IMR-90 (cell line): ENCODE results near the gene CPSF4. TPM values are rescaled to one million over a fixed set of nuclear protein-coding genes. Genes with fewer than 3 reads are reported as not detected.

Experiments used
- ATAC-seq: fragments of 200-7000 bp; cut with Tn5 transposase; 2 replicates; pipeline ENCODE4 v1.9.1; 2020; ENCODE audit warnings: low read depth, mild to moderate bottlenecking, moderate library complexity
- Bru-seq: library from RNA; stranded (reverse); fragments of 400-500 nt; gene quantifications from one replicate; lab custom pipeline; 2021; lab: Mats Ljungman, UMichigan
- BruChase-seq, 2 experiments: library from RNA; stranded (reverse); fragments of 400-500 nt; gene quantifications; one replicate each; lab custom pipeline; 2021; lab: Mats Ljungman, UMichigan
- BruUV-seq: library from RNA; stranded (reverse); fragments of 400-500 nt; replicated peaks from 2 replicates; lab custom pipeline; 2021; lab: Mats Ljungman, UMichigan
- CTCF ChIA-PET: fragments of 300-600 bp; formaldehyde crosslinking; extraction: SDS; loops from one replicate; lab custom pipeline; 2021; ENCODE audit warnings: antibody characterized with exemption; lab: Yijun Ruan, JAX
- POLR2A ChIA-PET: fragments of 300-600 bp; sonication (Branson Sonifier 250); formaldehyde crosslinking; loops from one replicate; lab custom pipeline; 2022; ENCODE audit warnings: antibody characterized with exemption; ENCODE audit not compliant: unreplicated experiment; lab: Charles Lee
- DNase-seq: peaks from one replicate; pipeline ENCODE4 v3.0.0; 2013
- H2AFZ ChIP-seq: replicated peaks from 2 replicates; pipeline ENCODE3; 2013; ENCODE audit warnings: low read length, mild to moderate bottlenecking; ENCODE audit not compliant: poor library complexity
- H2AK5ac ChIP-seq: 2 replicates; pipeline ENCODE4 v1.6.1; 2013; ENCODE audit warnings: low read depth, low read length, inconsistent platforms
- H2AK9ac ChIP-seq: replicated peaks from 2 replicates; pipeline ENCODE3; 2013; ENCODE audit warnings: mild to moderate bottlenecking, low read depth, low read length, moderate library complexity; ENCODE audit not compliant: poor library complexity
- H2BK120ac ChIP-seq: 2 replicates; pipeline ENCODE4 v1.6.1; 2013; ENCODE audit warnings: low read depth, low read length, inconsistent platforms
- H2BK15ac ChIP-seq: 3 replicates; pipeline ENCODE4 v1.6.1; 2013; ENCODE audit warnings: low read depth, low read length, inconsistent platforms
- H2BK20ac ChIP-seq: 2 replicates; pipeline ENCODE4 v1.6.1; 2013; ENCODE audit warnings: low read depth, mild to moderate bottlenecking, inconsistent platforms, low read length, moderate library complexity
- H2BK5ac ChIP-seq: 2 replicates; pipeline ENCODE4 v1.6.1; 2013; ENCODE audit warnings: mild to moderate bottlenecking, low read depth, low read length, inconsistent platforms; ENCODE audit not compliant: poor library complexity, severe bottlenecking
- H3K14ac ChIP-seq: replicated peaks from 2 replicates; pipeline ENCODE4 v1.6.1; 2013; ENCODE audit warnings: low read depth, low read length, inconsistent platforms
- H3K18ac ChIP-seq: 2 replicates; pipeline ENCODE4 v1.6.1; 2013; ENCODE audit warnings: low read depth, low read length, control low read depth
- H3K23ac ChIP-seq: 2 replicates; pipeline ENCODE4 v1.6.1; 2013; ENCODE audit warnings: low read depth, low read length, inconsistent platforms
- H3K27ac ChIP-seq: 2 replicates; pipeline ENCODE4 v1.5.1; 2013; ENCODE audit warnings: mild to moderate bottlenecking, control low read depth, low read length; ENCODE audit not compliant: insufficient read depth
- H3K27me3 ChIP-seq: 2 replicates; pipeline ENCODE4 v1.6.1; 2013; ENCODE audit warnings: low read length; ENCODE audit not compliant: control insufficient read depth, insufficient read depth
- H3K36me3 ChIP-seq: 2 replicates; pipeline ENCODE4 v1.6.1; 2013; ENCODE audit warnings: low read length, mixed read lengths; ENCODE audit not compliant: control insufficient read depth, insufficient read depth
- H3K4ac ChIP-seq: 2 replicates; pipeline ENCODE4 v1.6.1; 2013; ENCODE audit warnings: low read depth, low read length, inconsistent platforms
- H3K4me1 ChIP-seq: 2 replicates; pipeline ENCODE4 v1.6.1; 2013; ENCODE audit warnings: low read length, mixed read lengths; ENCODE audit not compliant: control insufficient read depth, insufficient read depth
- H3K4me2 ChIP-seq: 2 replicates; pipeline ENCODE4 v1.6.1; 2013; ENCODE audit warnings: low read depth, mild to moderate bottlenecking, control low read depth, low read length, moderate library complexity
- H3K4me3 ChIP-seq: 2 replicates; pipeline ENCODE4 v1.5.1; 2013; ENCODE audit warnings: low read depth, mild to moderate bottlenecking, control low read depth, low read length, moderate library complexity; ENCODE audit not compliant: insufficient read depth
- H3K56ac ChIP-seq: 2 replicates; pipeline ENCODE4 v1.6.1; 2013; ENCODE audit warnings: low read length, inconsistent platforms; ENCODE audit not compliant: insufficient read depth; ENCODE audit errors: extremely low read depth
- H3K79me1 ChIP-seq, 2 experiments: 2 replicates each; pipeline ENCODE4 v1.6.1; 2013; ENCODE audit warnings: low read length in 2 of 2, inconsistent platforms in 1 of 2, low read depth in 1 of 2
- H3K9ac ChIP-seq: 2 replicates; pipeline ENCODE4 v1.6.1; 2013; ENCODE audit warnings: low read depth, low read length, control low read depth
- H3K9me1 ChIP-seq: 2 replicates; pipeline ENCODE4 v1.6.1; 2013; ENCODE audit warnings: low read length, inconsistent platforms; ENCODE audit not compliant: insufficient read depth
- H3K9me3 ChIP-seq: 2 replicates; pipeline ENCODE4 v1.6.1; 2013; ENCODE audit warnings: low read length; ENCODE audit not compliant: control insufficient read depth, insufficient read depth
- H4K20me1 ChIP-seq: 2 replicates; pipeline ENCODE4 v1.6.1; 2013; ENCODE audit warnings: low read length, inconsistent platforms; ENCODE audit not compliant: insufficient read depth
- H4K5ac ChIP-seq: 2 replicates; pipeline ENCODE4 v1.6.1; 2013; ENCODE audit warnings: mild to moderate bottlenecking, low read depth, low read length, control low read depth
- H4K8ac ChIP-seq, 2 experiments: 2 replicates each; pipeline ENCODE4 v1.6.1; 2013; ENCODE audit warnings: low read depth in 2 of 2, low read length in 2 of 2, control low read depth in 1 of 2, inconsistent platforms in 1 of 2
- H4K91ac ChIP-seq: 2 replicates; pipeline ENCODE4 v1.6.1; 2013; ENCODE audit warnings: low read depth, low read length, inconsistent platforms; ENCODE audit not compliant: insufficient read depth
- BHLHE40 ChIP-seq: fragments of 150-350 bp; IDR thresholded peaks from 2 replicates; pipeline ENCODE4 v1.6.1; 2016; ENCODE audit warnings: mild to moderate bottlenecking, low read depth, low read length
- CHD1 ChIP-seq: IDR thresholded peaks from 2 replicates; pipeline ENCODE4 v1.6.1; 2012; ENCODE audit warnings: low read depth, low read length, improper control_type of control experiment
- MXI1 ChIP-seq: IDR thresholded peaks from 2 replicates; pipeline ENCODE4 v1.6.1; 2012; ENCODE audit warnings: low read depth, mild to moderate bottlenecking, low read length, moderate library complexity, borderline replicate concordance
- POLR2A ChIP-seq: IDR thresholded peaks from 2 replicates; pipeline ENCODE4 v1.6.1; 2012; ENCODE audit warnings: mild to moderate bottlenecking, low read depth, low read length
- WGBS, 2 experiments: methylation state at CpG; one replicate each; pipeline versions ENCODE4 v1.1.5 to v1.1.7; 2013; ENCODE audit warnings: missing lambda C conversion rate in 2 of 2; ENCODE audit not compliant: insufficient read length in 1 of 2; ENCODE audit errors: extremely low coverage in 2 of 2; 5-methylcytosine and 5-hydroxymethylcytosine counted together
- dilution Hi-C: fragments of 300-500 bp; cut with HindIII; formaldehyde crosslinking; loops from one replicate; pipeline ENCODE4 v1.14.3; 2018; ENCODE audit warnings: low sequenced_read_pairs; ENCODE audit not compliant: unreplicated experiment
- in situ Hi-C: fragments of 300-500 bp; cut with MboI; formaldehyde crosslinking; loops from 3 replicates; pipeline ENCODE4 v1.14.3; 2019; ENCODE audit warnings: low sequenced_read_pairs, inconsistent platforms, mixed read lengths
- intact Hi-C: fragments of 100-400 bp; cut with micrococcal nuclease; formaldehyde crosslinking; loops from 2 replicates; pipeline ENCODE4 v1.10.0; 2022
- long read RNA-seq: library from polyadenylated mRNA; unstranded; transcript quantifications from one replicate; pipeline ENCODE4 v2.0.0, GENCODE V29; 2021; ENCODE audit not compliant: unreplicated experiment
- polyA plus RNA-seq, 3 experiments: library from polyadenylated mRNA; depleted of rRNA; stranded (reverse); fragments of >200 nt; gene quantifications; 2 replicates each; pipeline ENCODE4 v1.2.3, GENCODE V29; 2012; ENCODE audit warnings: low replicate concordance in 1 of 3
- total RNA-seq: library from RNA; depleted of rRNA; stranded (reverse); fragments of >200 nt; gene quantifications from 2 replicates; pipeline ENCODE4 v1.2.3, GENCODE V29; 2012; rRNA removed

Gene CPSF4
- total RNA-seq (23.8 and 23.9 TPM in 2 replicates), polyA plus RNA-seq (2012; rRNA removed) (38.5 and 44.9 TPM in 2 replicates), Bru-seq, nascent RNA (percentile 72 among the genes with signal in this experiment), BruChase-seq, experiment 1, labeled RNA remaining after a 6-hour chase (percentile 81 among the genes with signal in this experiment), BruChase-seq, experiment 2, labeled RNA remaining after a 2-hour chase (percentile 72 among the genes with signal in this experiment)
- 16.1 and 26.6 TPM in 2 replicates for polyA plus RNA-seq (2012; cell fraction: cytosol; rRNA removed)
- 158 and 162 TPM in 2 replicates for polyA plus RNA-seq (2012; cell fraction: nucleus; rRNA removed; ENCODE audit: low replicate concordance)
- long read RNA-seq, transcript CPSF4-201 (8 exons, 1,691 nt) = minor isoform, 11 of 57 reads
- long read RNA-seq, transcript CPSF4-204 (8 exons, 1,738 nt) = major isoform, 16 of 57 reads
- long read RNA-seq, partial matches to known transcripts = 7 of 57 reads
- long read RNA-seq, other reads (novel, unspliced or antisense) = 19 of 57 reads

DNA sequence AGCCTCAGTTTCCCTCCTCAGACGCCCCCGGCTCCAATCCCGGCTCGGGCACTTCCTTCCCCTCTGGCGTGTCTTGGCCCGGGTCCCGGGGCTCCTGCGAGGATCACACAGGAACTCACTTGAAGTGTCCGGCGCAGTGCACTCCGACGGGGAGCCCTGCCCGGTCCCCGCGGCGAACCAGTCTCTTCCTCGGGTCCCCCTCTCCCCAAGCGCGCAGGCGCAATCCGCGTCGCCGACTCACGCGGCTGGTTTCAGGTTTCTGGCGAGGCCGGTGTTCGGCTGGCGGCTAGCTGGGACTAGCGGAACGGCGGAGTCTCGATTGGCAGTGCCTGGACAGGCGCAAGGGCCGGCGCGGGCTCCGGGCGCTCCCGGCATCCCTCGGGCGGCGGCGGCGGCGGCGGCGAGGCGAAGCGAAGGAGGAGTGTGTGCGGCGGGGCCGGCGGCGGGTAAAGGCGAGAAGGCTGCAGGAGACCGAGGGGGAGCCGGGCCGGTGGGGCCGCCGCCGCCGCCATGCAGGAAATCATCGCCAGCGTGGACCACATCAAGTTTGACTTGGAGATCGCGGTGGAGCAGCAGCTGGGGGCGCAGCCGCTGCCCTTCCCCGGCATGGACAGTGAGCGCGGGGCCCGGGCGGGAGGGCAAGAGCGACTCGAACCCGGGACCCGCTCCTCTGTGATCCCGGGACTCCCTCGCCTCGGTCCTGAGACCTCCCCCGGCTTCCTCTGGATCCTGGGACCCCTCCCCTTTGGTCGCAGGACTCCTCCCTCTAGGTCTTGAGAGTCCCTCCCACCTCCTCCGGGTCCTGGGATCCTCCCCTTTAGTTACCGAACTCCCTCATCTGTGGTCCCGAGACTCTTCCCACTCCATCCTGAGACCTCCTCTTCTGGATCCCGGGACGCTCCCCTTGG, at the start of gene CPSF4, which contains the start of gene PTCD1:
Gene CPSF4 (plus strand): TSS at position 371 of the 908 bp plus-strand sequence. CDS start 140 bp downstream, at position 511.
Gene PTCD1 (minus strand): TSS at position 226 of the 908 bp plus-strand sequence. CDS start 3,556 bp downstream, outside the sequence.
- intact Hi-C loops = no loop called here
- Histone ChIP-seq H2BK5ac (peak within 1 kb of the TSS; percentile 30), H3K9me3 (no peaks in the 10 kb centered on the region), H3K9me1 (0 out of 2 replicates have a peak, but pooled peaks cover 10% of the 10 kb centered on the region), H4K8ac (peak within 1 kb of the TSS; percentile 40 to 82; a peak in 3 of 4 replicates), H3K23ac (peak within 1 kb of the TSS; percentile 78; the same call in 1 of the 2 replicates), H4K20me1 (peaks cover 16% of the 10 kb centered on the region), H2AFZ (peak within 1 kb of the TSS; percentile 97), H2AK9ac (peak within 1 kb of the TSS; percentile 89), H4K5ac (peak within 1 kb of the TSS; percentile 28; the same call in 1 of the 2 replicates), H2AK5ac (peak within 1 kb of the TSS; percentile 64; the same call in 1 of the 2 replicates), H3K4me2 (peak within 1 kb of the TSS; percentile 89), H3K27ac (peak within 1 kb of the TSS; percentile 80), H3K18ac (no peak within 1 kb of the TSS; the same call in 1 of the 2 replicates), H3K79me1 (peaks cover 23 to 52% of the 10 kb centered on the region in 2 experiments), H2BK15ac (peak within 1 kb of the TSS; percentile 52; the same call in 1 of the 3 replicates), H3K4me1 (peaks cover 6% of the 10 kb centered on the region), H3K9ac (peak within 1 kb of the TSS; percentile 82), H3K14ac (peak within 1 kb of the TSS; percentile 86), H3K4me3 (peak within 1 kb of the TSS; percentile 85), H3K4ac (peak within 1 kb of the TSS; percentile 61), H4K91ac (peak within 1 kb of the TSS; percentile 31; the same call in 1 of the 2 replicates), H2BK120ac (no peak within 1 kb of the TSS), H3K36me3 (peaks cover 12% of the 10 kb centered on the region), H3K27me3 (no peaks in the 10 kb centered on the region), H3K56ac (peak within 1 kb of the TSS; percentile 74), H2BK20ac (no peak within 1 kb of the TSS)
- in situ Hi-C loops = no loop called here
- DNase-seq (peak; percentile 94), ATAC-seq (peak; percentile 94)
- ChIA-PET POLR2A (interaction anchor here (0.8 to 1.0 kb wide), 2 partner anchors 30 to 1194 kb away, joined by 4 to 6 read pairs; partner anchors contain the start of genes BUD31 and PDAP1), CTCF (no interaction called here)
- peak; percentile 67; the same call in 1 of the 2 replicates for TF ChIP-seq MXI1
- TF ChIP-seq CHD1 = no peak
- peak; percentile 90 for TF ChIP-seq BHLHE40
- peak; percentile 41; the same call in 1 of the 2 replicates for TF ChIP-seq POLR2A
- no TSS peak for BruUV-seq
- WGBS, 2 experiments = 0% methylated on average over 27 of the region's 89 CpGs; no CpG with 5 or more reads in 1 of the 2 experiments
- dilution Hi-C loops = no loop called here
